Diencephalon (tissue), 1 donor: Measurements from ENCODE around the gene FAN1. TPM values are rescaled to one million over a fixed set of nuclear protein-coding genes. Genes with fewer than 3 reads are reported as not detected.

Experiments
- small RNA-seq: library from RNA; depleted of rRNA; stranded (forward); fragments of <200 nt; gene quantifications from one replicate; pipeline ENCODE3, GENCODE V24; 2014
- total RNA-seq: library from RNA; depleted of rRNA; stranded (reverse); fragments of >200 nt; gene quantifications from one replicate; pipeline ENCODE4 v1.2.3, GENCODE V29; 2014

FAN1 gene
- total RNA-seq: 30.7 TPM

GRCh38 chr15:30903497-30904187 is at the start of gene FAN1:
FAN1 (plus strand) TSS chr15:30903915; CDS start chr15:30904664, 749 bp downstream.

DNA sequence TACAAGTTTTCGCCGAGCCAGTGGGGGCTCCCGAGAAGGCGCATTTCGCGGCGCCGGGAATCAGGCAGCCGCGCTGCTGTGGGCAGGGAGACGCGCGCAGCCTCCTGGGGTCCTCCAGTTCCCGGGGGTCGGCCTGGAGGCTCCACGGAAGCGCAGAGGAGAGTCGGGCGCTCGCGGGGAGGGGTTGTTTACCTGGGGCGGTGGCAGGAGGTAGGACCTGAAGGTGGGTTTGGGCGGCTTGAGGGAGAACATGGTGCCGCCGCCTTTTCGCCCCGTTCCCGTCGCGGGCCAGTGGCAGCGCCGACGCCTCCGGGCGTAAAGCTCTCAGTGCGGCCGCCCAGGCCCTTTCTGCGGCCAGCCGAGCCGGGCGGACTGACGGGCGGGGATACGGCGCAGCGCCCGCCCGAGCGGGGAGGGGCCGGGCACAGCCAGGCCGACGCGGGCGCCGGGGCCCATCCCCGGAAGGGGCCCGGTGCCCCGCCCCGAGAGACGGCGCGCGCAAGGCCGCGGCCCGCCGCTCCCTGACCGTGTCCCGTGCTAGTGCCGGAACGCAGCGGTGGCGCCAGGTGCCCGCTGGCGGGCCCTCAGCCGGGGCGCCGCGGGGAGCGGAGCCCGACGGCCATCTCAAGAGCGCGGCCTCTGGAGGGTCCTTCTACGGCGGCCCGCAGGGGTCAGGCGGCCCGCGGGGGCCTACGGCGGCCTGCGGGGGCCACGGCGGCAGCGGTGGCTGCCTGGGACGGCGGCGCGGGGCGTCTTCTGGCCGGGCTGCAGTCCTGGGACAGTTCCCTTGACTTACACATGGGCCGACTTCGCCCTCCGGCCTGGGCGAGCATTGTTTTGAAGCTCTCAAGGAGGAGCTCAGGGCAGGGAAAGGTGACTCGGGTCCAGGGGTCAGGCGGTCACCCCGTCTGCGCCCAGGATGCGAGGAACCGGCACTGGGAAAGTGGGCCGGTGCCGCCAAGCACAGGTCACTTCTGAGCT is 87.8 kb downstream of the FAN1 start, which contains the start of gene MTMR10:
TSS of gene MTMR10 (minus strand) at position 374 of the 981 bp plus-strand sequence. CDS start at position 252, 122 bp downstream.

Small RNAs within 50 kb of the gene (small RNA-seq; reads per million reads assigned to genes)
- not detected for gene RNU6-466P

Other genes with a start within 250 kb of the FAN1 start
- 16.8 TPM for gene MTMR10, start 87.7 kb downstream of the FAN1 start, total RNA-seq
- gene TRPM1, start 197.8 kb downstream of the FAN1 start, total RNA-seq: not detected